ENCODE results near the gene POLQ.
"Not testable (repeated sequence)": the region's sequence is repeated elsewhere in the genome, so short reads cannot be mapped to it uniquely, and the experiment has no call there.

POLQ gene

GRCh38 chr3:121545574-121546455 is at the start of gene POLQ:
Gene POLQ (minus strand): TSS chr3:121545988. CDS start chr3:121545877, 111 bp downstream.
- peak; percentile 98 for DNase-seq

- DNase-seq: no peak
These were observed 49.1 kb upstream of the POLQ start for GRCh38 chr3:121594850-121595249.

- DNase-seq: not testable (repeated sequence)
These were observed 48.0 kb upstream of the POLQ start for GRCh38 chr3:121593806-121594205.

GRCh38 chr3:121592856-121593702 is 47.3 kb upstream of the POLQ start, which contains the start of gene FBXO40:
Gene FBXO40 (plus strand): TSS chr3:121593379. CDS start chr3:121620576, 27,197 bp downstream.
- no peak for DNase-seq

- DNase-seq: no peak
These were observed 38.6 kb upstream of the POLQ start for GRCh38 chr3:121584418-121584817.

- no peak for DNase-seq
These were observed 35.9 kb upstream of the POLQ start for GRCh38 chr3:121581691-121582090.

GRCh38 chr3:121574449-121574848 is 28.7 kb upstream of the POLQ start:
- no peak for DNase-seq

GRCh38 chr3:121567649-121568048 is 21.9 kb upstream of the POLQ start, which contains the start of gene ARGFX:
Gene ARGFX (plus strand): TSS chr3:121567949. CDS start chr3:121570714, 2,765 bp downstream.
- DNase-seq: no peak

GRCh38 chr3:121566773-121567172 is 21.0 kb upstream of the POLQ start:
- DNase-seq: no peak

GRCh38 chr3:121562148-121562547 is 16.4 kb upstream of the POLQ start:
- DNase-seq: no peak

GRCh38 chr3:121557426-121557934 is 11.7 kb upstream of the POLQ start:
- DNase-seq: no peak

- DNase-seq: no peak
These were observed 7.0 kb upstream of the POLQ start for GRCh38 chr3:121552797-121553196.

GRCh38 chr3:121552379-121552778 is 6.6 kb upstream of the POLQ start:
- no peak for DNase-seq

- peak; percentile 8 for DNase-seq
These were observed 677 bp downstream of the POLQ start for GRCh38 chr3:121545049-121545573.

- DNase-seq: no peak
These were observed 2.9 kb downstream of the POLQ start for GRCh38 chr3:121542924-121543323.

- DNase-seq: no peak
These were observed 14.5 kb downstream of the POLQ start for GRCh38 chr3:121531269-121531668.

GRCh38 chr3:121529308-121529707 is 16.5 kb downstream of the POLQ start:
- no peak for DNase-seq

GRCh38 chr3:121520510-121520909 is 25.3 kb downstream of the POLQ start:
- DNase-seq: no peak

GRCh38 chr3:121517953-121518655 is 27.7 kb downstream of the POLQ start:
- no peak for DNase-seq

GRCh38 chr3:121515862-121516261 is 29.9 kb downstream of the POLQ start:
- no peak for DNase-seq

GRCh38 chr3:121515313-121515712 is 30.5 kb downstream of the POLQ start:
- DNase-seq: no peak

GRCh38 chr3:121514496-121514895 is 31.3 kb downstream of the POLQ start:
- no peak for DNase-seq
